ENCODE measurements around the gene GRK6.

The GRK6 gene

GRCh38 chr5:177489119-177489716 is 62.7 kb downstream of the GRK6 start:
- no peak for DNase-seq

- no peak for DNase-seq
Measured at GRCh38 chr5:177490311-177490991, 64.0 kb downstream of the GRK6 start.

GRCh38 chr5:177490992-177491391 is 64.5 kb downstream of the GRK6 start:
- no peak for DNase-seq

GRCh38 chr5:177491429-177491945 is 65.0 kb downstream of the GRK6 start:
- peak; percentile 55 for DNase-seq

GRCh38 chr5:177491983-177492746 is 65.7 kb downstream of the GRK6 start:
- no peak for DNase-seq
